Liver (tissue), 9 donors: ENCODE data around the gene GPC3. TPM values are rescaled to one million over a fixed set of nuclear protein-coding genes. Genes with fewer than 3 reads are reported as not detected.

Source experiments
- DNase-seq: peaks from one replicate; pipeline ENCODE4 v3.0.0-alpha.2; 2017; ENCODE audit warnings: low spot score
- H3K27ac ChIP-seq, 2 donors: one replicate each; pipeline ENCODE4 v1.7.0; 2013; ENCODE audit warnings: inconsistent platforms in 2 of 2, low read length in 2 of 2, control low read depth in 1 of 2, low read depth in 1 of 2, mild to moderate bottlenecking in 1 of 2
- H3K27me3 ChIP-seq, 4 donors: one replicate each; pipeline versions ENCODE4 v1.6.1 to v1.7.0; 2013; ENCODE audit warnings: low read length in 3 of 4, inconsistent platforms in 1 of 4, mild to moderate bottlenecking in 1 of 4, moderate library complexity in 1 of 4; ENCODE audit not compliant: control insufficient read depth in 4 of 4, insufficient read depth in 4 of 4
- H3K36me3 ChIP-seq, 4 donors: one replicate each; pipeline versions ENCODE4 v1.6.1 to v1.7.0; 2013; ENCODE audit warnings: low read length in 3 of 4, mild to moderate bottlenecking in 3 of 4, low read depth in 1 of 4, moderate library complexity in 1 of 4; ENCODE audit not compliant: control insufficient read depth in 4 of 4, insufficient read depth in 3 of 4
- H3K4me1 ChIP-seq, 4 donors: one replicate each; pipeline versions ENCODE4 v1.6.1 to v1.7.0; 2013; ENCODE audit warnings: low read length in 3 of 4, mild to moderate bottlenecking in 3 of 4, moderate library complexity in 1 of 4; ENCODE audit not compliant: control insufficient read depth in 4 of 4, insufficient read depth in 4 of 4
- H3K4me3 ChIP-seq, 3 donors: one replicate each; pipeline versions ENCODE4 v1.6.1 to v1.7.0; 2013; ENCODE audit warnings: low read length in 3 of 3, control low read depth in 1 of 3, low read depth in 1 of 3, mild to moderate bottlenecking in 1 of 3
- H3K9ac ChIP-seq, 2 donors: one replicate each; pipeline ENCODE4 v1.7.0; 2013; ENCODE audit warnings: low read length in 2 of 2, mild to moderate bottlenecking in 2 of 2, moderate library complexity in 2 of 2, control low read depth in 1 of 2, low read depth in 1 of 2
- H3K9me3 ChIP-seq, 4 donors: one replicate each; pipeline versions ENCODE4 v1.6.1 to v1.7.0; 2013; ENCODE audit warnings: low read length in 3 of 4; ENCODE audit not compliant: control insufficient read depth in 4 of 4
- EGR1 ChIP-seq, 2 donors: IDR thresholded peaks; 2 replicates each; pipeline ENCODE4 v1.6.1; 2016 to 2018; ENCODE audit warnings: antibody characterized with exemption in 2 of 2, low read depth in 2 of 2
- FOXA1 ChIP-seq: IDR thresholded peaks from 2 replicates; pipeline ENCODE4 v1.6.1; 2016; ENCODE audit warnings: antibody characterized with exemption
- FOXA2 ChIP-seq: IDR thresholded peaks from 2 replicates; pipeline ENCODE4 v1.6.1; 2016; ENCODE audit warnings: antibody characterized with exemption
- GABPA ChIP-seq, 2 donors: IDR thresholded peaks in 1 of 2; conservative IDR thresholded peaks in 1 of 2; 2 replicates each; pipeline ENCODE4 v1.6.1; 2016; ENCODE audit warnings: antibody characterized with exemption in 2 of 2, mild to moderate bottlenecking in 1 of 2, moderate library complexity in 1 of 2
- HNF4A ChIP-seq, 2 donors: conservative IDR thresholded peaks; 2 replicates each; pipeline ENCODE4 v1.6.1; 2016; ENCODE audit warnings: antibody characterized with exemption in 2 of 2, mild to moderate bottlenecking in 2 of 2
- HNF4G ChIP-seq: IDR thresholded peaks from 2 replicates; pipeline ENCODE4 v1.6.1; 2016; ENCODE audit warnings: antibody characterized with exemption
- JUND ChIP-seq, 2 donors: IDR thresholded peaks; 2 replicates each; pipeline ENCODE4 v1.6.1; 2016; ENCODE audit warnings: antibody characterized with exemption in 2 of 2
- NR2F2 ChIP-seq: IDR thresholded peaks from 2 replicates; pipeline ENCODE4 v1.6.1; 2016; ENCODE audit warnings: antibody characterized with exemption
- RAD21 ChIP-seq, 2 donors: IDR thresholded peaks; 2 replicates each; pipeline ENCODE4 v1.6.1; 2016; ENCODE audit warnings: antibody characterized with exemption in 2 of 2, mild to moderate bottlenecking in 2 of 2
- RXRA ChIP-seq, 2 donors: IDR thresholded peaks; 2 replicates each; pipeline ENCODE4 v1.6.1; 2017 to 2018; ENCODE audit warnings: antibody characterized with exemption in 2 of 2, mild to moderate bottlenecking in 1 of 2
- SP1 ChIP-seq: IDR thresholded peaks from 2 replicates; pipeline ENCODE4 v1.6.1; 2018; ENCODE audit warnings: antibody characterized with exemption, mild to moderate bottlenecking
- TAF1 ChIP-seq: conservative IDR thresholded peaks from 2 replicates; pipeline ENCODE4 v1.6.1; 2016; ENCODE audit warnings: antibody characterized with exemption, mild to moderate bottlenecking
- YY1 ChIP-seq: IDR thresholded peaks from 2 replicates; pipeline ENCODE4 v1.6.1; 2016; ENCODE audit warnings: antibody characterized with exemption, mild to moderate bottlenecking
- WGBS: extraction: QIAGEN DNeasy Blood & Tissue Kit; methylation state at CpG from one replicate; pipeline ENCODE4 v1.1.7; 2013; 5-methylcytosine and 5-hydroxymethylcytosine counted together
- polyA plus RNA-seq, 2 donors: library from polyadenylated mRNA; stranded (reverse) in 1 of 2; unstranded in 1 of 2; fragments of 200-250 nt in 1 of 2; fragments of >200 nt in 1 of 2; fragmentation: Nextera tagmentation in 1 of 2; extraction: Ambion mirVana in 1 of 2; gene quantifications; one replicate each; pipeline versions ENCODE4 v1.2.1 to v1.2.3, GENCODE V29; 2013 to 2015
- total RNA-seq, 2 donors: library from RNA; depleted of rRNA; stranded (reverse); fragments of >200 nt; gene quantifications; one replicate each; pipeline ENCODE4 v1.2.3, GENCODE V29; 2014
- TF ChIP-seq, protein P1 (sequence below): IDR thresholded peaks from 2 replicates; pipeline ENCODE4 v1.6.1; 2016; ENCODE audit warnings: antibody characterized with exemption
- TF ChIP-seq, protein P2 (sequence below): fragments of 150-350 bp; IDR thresholded peaks from 2 replicates; pipeline ENCODE4 v1.5.1; 2017; ENCODE audit warnings: improper control_type of control experiment, low read depth, low read length; ENCODE audit not compliant: missing input control
- TF ChIP-seq, protein P3 (sequence below): IDR thresholded peaks from 2 replicates; pipeline ENCODE4 v1.6.1; 2016; ENCODE audit warnings: antibody characterized with exemption
- TF ChIP-seq, protein P4 (sequence below): IDR thresholded peaks from 2 replicates; pipeline ENCODE4 v1.6.1; 2016; ENCODE audit warnings: antibody characterized with exemption, mild to moderate bottlenecking
- donor health status: healthy.
- donor health status: healthy.
- donor health status: healthy.
- donor health status: healthy.
- donor health status: healthy.

Gene GPC3
- total and polyA plus RNA-seq, 4 donors = 0.40 to 1,133 (median 1.5) TPM

DNA sequence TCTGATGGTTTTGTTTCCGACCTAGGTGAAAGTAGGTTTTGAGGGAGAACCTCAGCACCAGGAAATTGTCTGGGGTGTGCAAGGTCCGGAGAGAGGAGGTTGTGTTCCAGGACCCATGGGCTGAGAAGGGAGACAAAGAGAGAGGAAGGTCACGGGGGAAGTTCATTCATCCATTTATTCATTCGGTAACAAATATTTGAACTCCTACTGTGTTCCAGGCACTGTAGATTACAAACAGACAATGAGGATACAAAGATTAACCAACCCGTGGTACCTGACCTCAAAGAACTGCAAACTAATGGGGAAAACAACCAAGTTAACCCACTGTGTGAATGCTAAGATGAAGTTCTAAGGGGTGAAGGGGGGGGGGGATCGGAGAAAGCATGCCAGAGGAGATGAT lies 1.8 kb upstream of the GPC3 start:
- Histone ChIP-seq H3K4me3 (no peak overlapping the region), H3K4me1 (peaks cover 4 to 11% (median 7%) of the 10 kb centered on the region in 4 donors), H3K27me3 (peaks cover 0 to 2% (median 1%) of the 10 kb centered on the region in 4 donors), H3K9me3 (peaks cover 0 to 4% (median 0%) of the 10 kb centered on the region in 4 donors), H3K9ac (no peak overlapping the region), H3K36me3 (no peaks in the 10 kb centered on the region), H3K27ac (no peak overlapping the region)
- WGBS = 67% methylated on average over 6 of the region's 6 CpGs
- TF ChIP-seq GABPA (IDR thresholded peaks at IDR 0.05 in 1 of 2, conservative IDR thresholded peaks at IDR 0.05 in 1 of 2) (no peak), RXRA (IDR thresholded peaks at IDR 0.05) (no peak), FOXA1 (no peak), SP1 (no peak), RAD21 (IDR thresholded peaks at IDR 0.05) (no peak), HNF4A (conservative IDR thresholded peaks at IDR 0.05) (no peak), FOXA2 (no peak), HNF4G (no peak), EGR1 (IDR thresholded peaks at IDR 0.05; ENCODE audit: low read depth in 2 of 2) (no peak), NR2F2 (no peak), YY1 (no peak), TAF1 (no peak), JUND (IDR thresholded peaks at IDR 0.05) (no peak)
- TF ChIP-seq, protein P1, sequence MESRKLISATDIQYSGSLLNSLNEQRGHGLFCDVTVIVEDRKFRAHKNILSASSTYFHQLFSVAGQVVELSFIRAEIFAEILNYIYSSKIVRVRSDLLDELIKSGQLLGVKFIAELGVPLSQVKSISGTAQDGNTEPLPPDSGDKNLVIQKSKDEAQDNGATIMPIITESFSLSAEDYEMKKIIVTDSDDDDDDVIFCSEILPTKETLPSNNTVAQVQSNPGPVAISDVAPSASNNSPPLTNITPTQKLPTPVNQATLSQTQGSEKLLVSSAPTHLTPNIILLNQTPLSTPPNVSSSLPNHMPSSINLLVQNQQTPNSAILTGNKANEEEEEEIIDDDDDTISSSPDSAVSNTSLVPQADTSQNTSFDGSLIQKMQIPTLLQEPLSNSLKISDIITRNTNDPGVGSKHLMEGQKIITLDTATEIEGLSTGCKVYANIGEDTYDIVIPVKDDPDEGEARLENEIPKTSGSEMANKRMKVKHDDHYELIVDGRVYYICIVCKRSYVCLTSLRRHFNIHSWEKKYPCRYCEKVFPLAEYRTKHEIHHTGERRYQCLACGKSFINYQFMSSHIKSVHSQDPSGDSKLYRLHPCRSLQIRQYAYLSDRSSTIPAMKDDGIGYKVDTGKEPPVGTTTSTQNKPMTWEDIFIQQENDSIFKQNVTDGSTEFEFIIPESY = no peak
- TF ChIP-seq, protein P2, sequence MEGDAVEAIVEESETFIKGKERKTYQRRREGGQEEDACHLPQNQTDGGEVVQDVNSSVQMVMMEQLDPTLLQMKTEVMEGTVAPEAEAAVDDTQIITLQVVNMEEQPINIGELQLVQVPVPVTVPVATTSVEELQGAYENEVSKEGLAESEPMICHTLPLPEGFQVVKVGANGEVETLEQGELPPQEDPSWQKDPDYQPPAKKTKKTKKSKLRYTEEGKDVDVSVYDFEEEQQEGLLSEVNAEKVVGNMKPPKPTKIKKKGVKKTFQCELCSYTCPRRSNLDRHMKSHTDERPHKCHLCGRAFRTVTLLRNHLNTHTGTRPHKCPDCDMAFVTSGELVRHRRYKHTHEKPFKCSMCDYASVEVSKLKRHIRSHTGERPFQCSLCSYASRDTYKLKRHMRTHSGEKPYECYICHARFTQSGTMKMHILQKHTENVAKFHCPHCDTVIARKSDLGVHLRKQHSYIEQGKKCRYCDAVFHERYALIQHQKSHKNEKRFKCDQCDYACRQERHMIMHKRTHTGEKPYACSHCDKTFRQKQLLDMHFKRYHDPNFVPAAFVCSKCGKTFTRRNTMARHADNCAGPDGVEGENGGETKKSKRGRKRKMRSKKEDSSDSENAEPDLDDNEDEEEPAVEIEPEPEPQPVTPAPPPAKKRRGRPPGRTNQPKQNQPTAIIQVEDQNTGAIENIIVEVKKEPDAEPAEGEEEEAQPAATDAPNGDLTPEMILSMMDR = no peak
- TF ChIP-seq, protein P3, sequence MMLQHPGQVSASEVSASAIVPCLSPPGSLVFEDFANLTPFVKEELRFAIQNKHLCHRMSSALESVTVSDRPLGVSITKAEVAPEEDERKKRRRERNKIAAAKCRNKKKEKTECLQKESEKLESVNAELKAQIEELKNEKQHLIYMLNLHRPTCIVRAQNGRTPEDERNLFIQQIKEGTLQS = no peak
- TF ChIP-seq, protein P4, sequence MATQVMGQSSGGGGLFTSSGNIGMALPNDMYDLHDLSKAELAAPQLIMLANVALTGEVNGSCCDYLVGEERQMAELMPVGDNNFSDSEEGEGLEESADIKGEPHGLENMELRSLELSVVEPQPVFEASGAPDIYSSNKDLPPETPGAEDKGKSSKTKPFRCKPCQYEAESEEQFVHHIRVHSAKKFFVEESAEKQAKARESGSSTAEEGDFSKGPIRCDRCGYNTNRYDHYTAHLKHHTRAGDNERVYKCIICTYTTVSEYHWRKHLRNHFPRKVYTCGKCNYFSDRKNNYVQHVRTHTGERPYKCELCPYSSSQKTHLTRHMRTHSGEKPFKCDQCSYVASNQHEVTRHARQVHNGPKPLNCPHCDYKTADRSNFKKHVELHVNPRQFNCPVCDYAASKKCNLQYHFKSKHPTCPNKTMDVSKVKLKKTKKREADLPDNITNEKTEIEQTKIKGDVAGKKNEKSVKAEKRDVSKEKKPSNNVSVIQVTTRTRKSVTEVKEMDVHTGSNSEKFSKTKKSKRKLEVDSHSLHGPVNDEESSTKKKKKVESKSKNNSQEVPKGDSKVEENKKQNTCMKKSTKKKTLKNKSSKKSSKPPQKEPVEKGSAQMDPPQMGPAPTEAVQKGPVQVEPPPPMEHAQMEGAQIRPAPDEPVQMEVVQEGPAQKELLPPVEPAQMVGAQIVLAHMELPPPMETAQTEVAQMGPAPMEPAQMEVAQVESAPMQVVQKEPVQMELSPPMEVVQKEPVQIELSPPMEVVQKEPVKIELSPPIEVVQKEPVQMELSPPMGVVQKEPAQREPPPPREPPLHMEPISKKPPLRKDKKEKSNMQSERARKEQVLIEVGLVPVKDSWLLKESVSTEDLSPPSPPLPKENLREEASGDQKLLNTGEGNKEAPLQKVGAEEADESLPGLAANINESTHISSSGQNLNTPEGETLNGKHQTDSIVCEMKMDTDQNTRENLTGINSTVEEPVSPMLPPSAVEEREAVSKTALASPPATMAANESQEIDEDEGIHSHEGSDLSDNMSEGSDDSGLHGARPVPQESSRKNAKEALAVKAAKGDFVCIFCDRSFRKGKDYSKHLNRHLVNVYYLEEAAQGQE = no peak
- no peak for DNase-seq
